Measurements from ENCODE around the gene LRRC2.

The LRRC2 gene

GRCh38 chr3:46466273-46466672 lies 99.8 kb downstream of the LRRC2 start:
- FAIRE-seq = no peak
- no peak for DNase-seq (ENCODE audit: insufficient read length, low spot score)
- TF ChIP-seq PAX5 (IDR thresholded peaks at IDR 0.05; ENCODE audit: insufficient read depth, low read length, severe bottlenecking) (no peak), TAF1 (IDR thresholded peaks at IDR 0.05; ENCODE audit: low read depth, low read length) (no peak), POLR2AphosphoS5 (IDR thresholded peaks at IDR 0.05; ENCODE audit: low read depth, low read length) (no peak), SPI1 (IDR thresholded peaks at IDR 0.05; ENCODE audit: low read depth, low read length) (no peak), POU2F2 (IDR thresholded peaks at IDR 0.05; ENCODE audit: low read depth, low read length) (no peak), POLR2A (IDR thresholded peaks at IDR 0.05; ENCODE audit: low read depth, low read length) (no peak)

Measured in GM12891 (cell line).